ENCODE measurements around the gene SYNE1.
"Not testable (repeated sequence)": the region's sequence is repeated elsewhere in the genome, so short reads cannot be mapped to it uniquely, and the experiment has no call there.

The SYNE1 gene

GRCh38 chr6:152329638-152330448 lies 307.3 kb downstream of the SYNE1 start:
- Histone ChIP-seq H3K4me3 (ENCODE audit: low read length) (no peak overlapping the region), H3K27me3 (ENCODE audit: control insufficient read depth, insufficient read depth, low read length) (no peaks in the 10 kb centered on the region), H3K27ac (ENCODE audit: low read length) (no peak overlapping the region), H3K9me3 (ENCODE audit: control insufficient read depth, low read depth, low read length) (no peaks in the 10 kb centered on the region), H3K36me3 (ENCODE audit: control insufficient read depth, low read depth, low read length) (no peaks in the 10 kb centered on the region), H3K4me1 (ENCODE audit: control insufficient read depth, low read depth, low read length) (no peaks in the 10 kb centered on the region), H3K9ac (ENCODE audit: low read length) (no peak overlapping the region)

- H3K36me3 ChIP-seq (ENCODE audit: control insufficient read depth, low read depth, low read length); H3K9me3 ChIP-seq (ENCODE audit: control insufficient read depth, low read depth, low read length); H3K27me3 ChIP-seq (ENCODE audit: control insufficient read depth, insufficient read depth, low read length); H3K27ac ChIP-seq (ENCODE audit: low read length); H3K4me3 ChIP-seq (ENCODE audit: low read length); H3K9ac ChIP-seq (ENCODE audit: low read length); H3K4me1 ChIP-seq (ENCODE audit: control insufficient read depth, low read depth, low read length): not testable (repeated sequence)
Measured at GRCh38 chr6:152328200-152328599, 309.0 kb downstream of the SYNE1 start.

- Histone ChIP-seq H3K4me3 (ENCODE audit: low read length) (no peak overlapping the region), H3K9me3 (ENCODE audit: control insufficient read depth, low read depth, low read length) (no peaks in the 10 kb centered on the region), H3K27me3 (ENCODE audit: control insufficient read depth, insufficient read depth, low read length) (no peaks in the 10 kb centered on the region), H3K36me3 (ENCODE audit: control insufficient read depth, low read depth, low read length) (no peaks in the 10 kb centered on the region), H3K4me1 (ENCODE audit: control insufficient read depth, low read depth, low read length) (no peaks in the 10 kb centered on the region), H3K9ac (ENCODE audit: low read length) (no peak overlapping the region), H3K27ac (ENCODE audit: low read length) (no peak overlapping the region)
Measured at GRCh38 chr6:152323376-152323775, 313.8 kb downstream of the SYNE1 start.

- Histone ChIP-seq H3K4me3 (ENCODE audit: low read length) (no peak overlapping the region), H3K9ac (ENCODE audit: low read length) (no peak overlapping the region), H3K27ac (ENCODE audit: low read length) (no peak overlapping the region), H3K4me1 (ENCODE audit: control insufficient read depth, low read depth, low read length) (no peaks in the 10 kb centered on the region), H3K27me3 (ENCODE audit: control insufficient read depth, insufficient read depth, low read length) (no peaks in the 10 kb centered on the region), H3K9me3 (ENCODE audit: control insufficient read depth, low read depth, low read length) (no peaks in the 10 kb centered on the region), H3K36me3 (ENCODE audit: control insufficient read depth, low read depth, low read length) (no peaks in the 10 kb centered on the region)
Measured at GRCh38 chr6:152318278-152318677, 318.9 kb downstream of the SYNE1 start.

GRCh38 chr6:152316024-152316423 lies 321.1 kb downstream of the SYNE1 start:
- Histone ChIP-seq H3K27ac (ENCODE audit: low read length) (no peak overlapping the region), H3K4me3 (ENCODE audit: low read length) (no peak overlapping the region), H3K27me3 (ENCODE audit: control insufficient read depth, insufficient read depth, low read length) (no peaks in the 10 kb centered on the region)

GRCh38 chr6:152314483-152314832 lies 322.7 kb downstream of the SYNE1 start:
- Histone ChIP-seq H3K27ac (ENCODE audit: low read length) (no peak overlapping the region), H3K9me3 (ENCODE audit: control insufficient read depth, low read depth, low read length) (no peaks in the 10 kb centered on the region), H3K36me3 (ENCODE audit: control insufficient read depth, low read depth, low read length) (no peaks in the 10 kb centered on the region), H3K4me1 (ENCODE audit: control insufficient read depth, low read depth, low read length) (no peaks in the 10 kb centered on the region), H3K27me3 (ENCODE audit: control insufficient read depth, insufficient read depth, low read length) (no peaks in the 10 kb centered on the region), H3K4me3 (ENCODE audit: low read length) (no peak overlapping the region), H3K9ac (ENCODE audit: low read length) (no peak overlapping the region)

More at GRCh38 chr6:152316024-152316423, 321.1 kb downstream of the SYNE1 start:
- Histone ChIP-seq H3K9ac (ENCODE audit: low read length) (no peak overlapping the region), H3K4me1 (ENCODE audit: control insufficient read depth, low read depth, low read length) (no peaks in the 10 kb centered on the region), H3K36me3 (ENCODE audit: control insufficient read depth, low read depth, low read length) (no peaks in the 10 kb centered on the region), H3K9me3 (ENCODE audit: control insufficient read depth, low read depth, low read length) (no peaks in the 10 kb centered on the region)

- H3K9ac ChIP-seq (ENCODE audit: low read length): no peak overlapping the region
- no peak overlapping the region for H3K27ac ChIP-seq (ENCODE audit: low read length)
- H3K4me3 ChIP-seq (ENCODE audit: low read length): no peak overlapping the region
- H3K9me3 ChIP-seq (ENCODE audit: control insufficient read depth, low read depth, low read length): no peaks in the 10 kb centered on the region
- H3K27me3 ChIP-seq (ENCODE audit: control insufficient read depth, insufficient read depth, low read length): no peaks in the 10 kb centered on the region
- H3K4me1 ChIP-seq (ENCODE audit: control insufficient read depth, low read depth, low read length): no peaks in the 10 kb centered on the region
- no peaks in the 10 kb centered on the region for H3K36me3 ChIP-seq (ENCODE audit: control insufficient read depth, low read depth, low read length)
Measured at GRCh38 chr6:152313542-152314482, 323.4 kb downstream of the SYNE1 start.

GRCh38 chr6:152312434-152312833 lies 324.7 kb downstream of the SYNE1 start:
- H3K4me1 ChIP-seq (ENCODE audit: control insufficient read depth, low read depth, low read length): no peaks in the 10 kb centered on the region
- H3K27ac ChIP-seq (ENCODE audit: low read length): no peak overlapping the region
- H3K27me3 ChIP-seq (ENCODE audit: control insufficient read depth, insufficient read depth, low read length): no peaks in the 10 kb centered on the region
- H3K36me3 ChIP-seq (ENCODE audit: control insufficient read depth, low read depth, low read length): no peaks in the 10 kb centered on the region
- H3K4me3 ChIP-seq (ENCODE audit: low read length): no peak overlapping the region
- no peaks in the 10 kb centered on the region for H3K9me3 ChIP-seq (ENCODE audit: control insufficient read depth, low read depth, low read length)
- no peak overlapping the region for H3K9ac ChIP-seq (ENCODE audit: low read length)

GRCh38 chr6:152310371-152310954 lies 326.7 kb downstream of the SYNE1 start:
- Histone ChIP-seq H3K9me3 (ENCODE audit: control insufficient read depth, low read depth, low read length) (no peaks in the 10 kb centered on the region), H3K9ac (ENCODE audit: low read length) (no peak overlapping the region), H3K36me3 (ENCODE audit: control insufficient read depth, low read depth, low read length) (no peaks in the 10 kb centered on the region), H3K27ac (ENCODE audit: low read length) (no peak overlapping the region), H3K4me1 (ENCODE audit: control insufficient read depth, low read depth, low read length) (no peaks in the 10 kb centered on the region), H3K4me3 (ENCODE audit: low read length) (no peak overlapping the region), H3K27me3 (ENCODE audit: control insufficient read depth, insufficient read depth, low read length) (no peaks in the 10 kb centered on the region)

GRCh38 chr6:152309648-152310047 lies 327.5 kb downstream of the SYNE1 start:
- Histone ChIP-seq H3K27ac (ENCODE audit: low read length) (no peak overlapping the region), H3K4me1 (ENCODE audit: control insufficient read depth, low read depth, low read length) (no peaks in the 10 kb centered on the region), H3K27me3 (ENCODE audit: control insufficient read depth, insufficient read depth, low read length) (no peaks in the 10 kb centered on the region), H3K9ac (ENCODE audit: low read length) (no peak overlapping the region), H3K4me3 (ENCODE audit: low read length) (no peak overlapping the region), H3K9me3 (ENCODE audit: control insufficient read depth, low read depth, low read length) (no peaks in the 10 kb centered on the region), H3K36me3 (ENCODE audit: control insufficient read depth, low read depth, low read length) (no peaks in the 10 kb centered on the region)

- Histone ChIP-seq H3K9me3 (ENCODE audit: control insufficient read depth, low read depth, low read length) (no peaks in the 10 kb centered on the region), H3K36me3 (ENCODE audit: control insufficient read depth, low read depth, low read length) (no peaks in the 10 kb centered on the region), H3K4me3 (ENCODE audit: low read length) (no peak overlapping the region), H3K27ac (ENCODE audit: low read length) (no peak overlapping the region), H3K4me1 (ENCODE audit: control insufficient read depth, low read depth, low read length) (no peaks in the 10 kb centered on the region), H3K9ac (ENCODE audit: low read length) (no peak overlapping the region), H3K27me3 (ENCODE audit: control insufficient read depth, insufficient read depth, low read length) (no peaks in the 10 kb centered on the region)
Measured at GRCh38 chr6:152309006-152309405, 328.2 kb downstream of the SYNE1 start.
